Neural cell (in vitro differentiated cells): ENCODE results near the gene TECPR1. TPM values are rescaled to one million over a fixed set of nuclear protein-coding genes. Genes with fewer than 3 reads are reported as not detected.

ENCODE experiments used
- H2AFZ ChIP-seq: fragments of 200-600, 300-800 bp; sonication (generic), shearing (Covaris generic); 2 replicates; pipeline ENCODE4 v1.6.0; 2014; ENCODE audit warnings: low read depth, mild to moderate bottlenecking, antibody characterized with exemption, low read length, moderate library complexity
- H3F3A ChIP-seq: fragments of 200-600 bp; shearing (Covaris generic); 2 replicates; pipeline ENCODE4 v1.6.1; 2016; ENCODE audit warnings: mild to moderate bottlenecking, moderate library complexity, mixed read lengths, antibody characterized with exemption, low read length; ENCODE audit not compliant: insufficient read depth, poor library complexity, severe bottlenecking
- H3K27ac ChIP-seq: fragments of 200-600, 300-800 bp; sonication (generic), shearing (Covaris generic); 2 replicates; pipeline ENCODE4 v1.5.1; 2014; ENCODE audit warnings: mild to moderate bottlenecking, low read length, moderate library complexity
- H3K27me3 ChIP-seq: fragments of 300-800, 200-600 bp; sonication (generic), shearing (Covaris generic); 2 replicates; pipeline ENCODE4 v1.6.0; 2014; ENCODE audit warnings: mild to moderate bottlenecking, low read depth, low read length, moderate library complexity; ENCODE audit not compliant: insufficient read depth
- H3K36me3 ChIP-seq: fragments of 300-800, 200-600 bp; sonication (generic), shearing (Covaris generic); 2 replicates; pipeline ENCODE4 v1.5.1; 2014; ENCODE audit warnings: mild to moderate bottlenecking, antibody characterized with exemption, low read length, moderate library complexity; ENCODE audit not compliant: insufficient read depth
- H3K4me2 ChIP-seq: fragments of 300-800, 200-600 bp; sonication (generic), shearing (Covaris generic); 2 replicates; pipeline ENCODE4 v1.6.0; 2014; ENCODE audit warnings: mild to moderate bottlenecking, low read length
- H3K4me3 ChIP-seq: fragments of 300-800, 200-600 bp; sonication (generic), shearing (Covaris generic); 2 replicates; pipeline ENCODE4 v1.5.1; 2014; ENCODE audit warnings: mild to moderate bottlenecking, low read length, moderate library complexity
- H3K79me2 ChIP-seq: fragments of 200-600 bp; shearing (Covaris generic); replicated peaks from 2 replicates; pipeline ENCODE4 v1.6.0; 2014; ENCODE audit warnings: mild to moderate bottlenecking, low read length, moderate library complexity; ENCODE audit not compliant: insufficient read depth
- H3K9ac ChIP-seq: fragments of 300-800, 200-600 bp; sonication (generic), shearing (Covaris generic); 2 replicates; pipeline ENCODE4 v1.6.1; 2016; ENCODE audit warnings: mild to moderate bottlenecking, low read length, mixed read lengths
- H3K9me2 ChIP-seq: fragments of 200-600 bp; shearing (Covaris generic); 2 replicates; pipeline ENCODE4 v1.6.1; 2016; ENCODE audit warnings: mild to moderate bottlenecking, low read length, mixed read lengths; ENCODE audit not compliant: insufficient read depth
- H3K9me3 ChIP-seq: fragments of 200-600, 300-800 bp; sonication (generic), shearing (Covaris generic); 2 replicates; pipeline ENCODE4 v1.6.1; 2016; ENCODE audit warnings: mild to moderate bottlenecking, mixed run types, low read length, moderate library complexity, mixed read lengths
- H4K20me1 ChIP-seq: fragments of 200-600 bp; shearing (Covaris generic); 2 replicates; pipeline ENCODE4 v1.6.1; 2016; ENCODE audit warnings: mild to moderate bottlenecking, mixed run types; ENCODE audit not compliant: insufficient read depth
- CTCF ChIP-seq: fragments of 450-650 bp; IDR thresholded peaks from 2 replicates; pipeline ENCODE4 v1.5.1; 2014; ENCODE audit warnings: antibody characterized with exemption, mild to moderate bottlenecking, moderate library complexity; ENCODE audit not compliant: poor library complexity, severe bottlenecking
- EP300 ChIP-seq: fragments of 450-650 bp; conservative IDR thresholded peaks from 2 replicates; pipeline ENCODE4 v1.6.1; 2014; ENCODE audit warnings: antibody characterized with exemption, mild to moderate bottlenecking, moderate library complexity; ENCODE audit not compliant: poor library complexity, severe bottlenecking
- EZH2 ChIP-seq: fragments of 200-600, 300-800 bp; shearing (Covaris generic), sonication (generic); IDR thresholded peaks from 2 replicates; pipeline ENCODE4 v1.6.1; 2014; ENCODE audit warnings: antibody characterized with exemption, low read length, borderline replicate concordance, mild to moderate bottlenecking; ENCODE audit not compliant: insufficient read depth, poor library complexity, severe bottlenecking
- MXI1 ChIP-seq: fragments of 450-650 bp; conservative IDR thresholded peaks from 2 replicates; pipeline ENCODE4 v1.6.1; 2014; ENCODE audit warnings: antibody characterized with exemption, mild to moderate bottlenecking; ENCODE audit not compliant: poor library complexity, severe bottlenecking
- POLR2AphosphoS5 ChIP-seq: IDR thresholded peaks from 2 replicates; pipeline ENCODE4 v1.6.1; 2012
- RAD21 ChIP-seq: fragments of 450-650 bp; conservative IDR thresholded peaks from 2 replicates; pipeline ENCODE4 v1.6.1; 2014; ENCODE audit warnings: antibody characterized with exemption, mild to moderate bottlenecking, moderate library complexity
- SMC3 ChIP-seq: fragments of 450-650 bp; conservative IDR thresholded peaks from 2 replicates; pipeline ENCODE4 v1.6.1; 2014; ENCODE audit warnings: antibody characterized with exemption, mild to moderate bottlenecking, moderate library complexity; ENCODE audit not compliant: poor library complexity
- TAF1 ChIP-seq: IDR thresholded peaks from 2 replicates; pipeline ENCODE4 v1.6.1; 2012; ENCODE audit warnings: low read depth
- polyA plus RNA-seq: library from polyadenylated mRNA; depleted of rRNA; stranded (reverse); fragments of >200 nt; gene quantifications from 2 replicates; pipeline ENCODE4 v1.2.3, GENCODE V29; 2014
- TF ChIP-seq, protein P1 (sequence below): IDR thresholded peaks from 2 replicates; pipeline ENCODE4 v1.6.1; 2012; ENCODE audit warnings: borderline replicate concordance

The TECPR1 gene
- polyA plus RNA-seq, 1 donor from 2014 or later: 46.6 TPM

DNA sequence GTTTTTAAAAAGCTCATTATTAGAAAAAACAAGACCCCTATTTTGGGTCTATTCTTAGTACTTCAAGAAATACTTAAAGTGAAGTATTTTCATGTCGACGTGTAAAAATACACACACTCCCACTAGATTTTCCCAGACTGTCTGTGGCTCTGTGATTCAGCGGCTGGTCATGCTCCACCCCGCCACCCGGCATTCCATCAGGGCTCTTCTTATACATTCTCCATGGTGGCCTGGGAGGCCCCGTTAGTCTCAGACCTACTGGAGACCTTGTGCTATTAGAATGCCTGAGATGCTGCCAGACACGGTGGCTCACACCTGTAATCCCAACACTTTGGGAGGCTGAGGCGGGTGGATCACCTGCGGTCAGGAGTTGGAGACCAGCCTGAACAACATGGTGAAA is 13.1 kb downstream of the TECPR1 start:
- Histone ChIP-seq H3K36me3 (no peaks in the 10 kb centered on the region), H3K9me2 (no peaks in the 10 kb centered on the region), H3K27ac (no peak overlapping the region), H3F3A (no peaks in the 10 kb centered on the region), H3K27me3 (no peaks in the 10 kb centered on the region), H3K4me3 (no peak overlapping the region), H3K79me2 (no peaks in the 10 kb centered on the region), H3K9me3 (no peaks in the 10 kb centered on the region), H3K4me2 (no peak overlapping the region), H4K20me1 (no peaks in the 10 kb centered on the region), H3K9ac (no peak overlapping the region), H2AFZ (no peak overlapping the region)
- TF ChIP-seq TAF1 (no peak), POLR2AphosphoS5 (no peak), CTCF (no peak), EZH2 (no peak), SMC3 (no peak), MXI1 (no peak), RAD21 (no peak), EP300 (no peak)
- TF ChIP-seq, protein P1, sequence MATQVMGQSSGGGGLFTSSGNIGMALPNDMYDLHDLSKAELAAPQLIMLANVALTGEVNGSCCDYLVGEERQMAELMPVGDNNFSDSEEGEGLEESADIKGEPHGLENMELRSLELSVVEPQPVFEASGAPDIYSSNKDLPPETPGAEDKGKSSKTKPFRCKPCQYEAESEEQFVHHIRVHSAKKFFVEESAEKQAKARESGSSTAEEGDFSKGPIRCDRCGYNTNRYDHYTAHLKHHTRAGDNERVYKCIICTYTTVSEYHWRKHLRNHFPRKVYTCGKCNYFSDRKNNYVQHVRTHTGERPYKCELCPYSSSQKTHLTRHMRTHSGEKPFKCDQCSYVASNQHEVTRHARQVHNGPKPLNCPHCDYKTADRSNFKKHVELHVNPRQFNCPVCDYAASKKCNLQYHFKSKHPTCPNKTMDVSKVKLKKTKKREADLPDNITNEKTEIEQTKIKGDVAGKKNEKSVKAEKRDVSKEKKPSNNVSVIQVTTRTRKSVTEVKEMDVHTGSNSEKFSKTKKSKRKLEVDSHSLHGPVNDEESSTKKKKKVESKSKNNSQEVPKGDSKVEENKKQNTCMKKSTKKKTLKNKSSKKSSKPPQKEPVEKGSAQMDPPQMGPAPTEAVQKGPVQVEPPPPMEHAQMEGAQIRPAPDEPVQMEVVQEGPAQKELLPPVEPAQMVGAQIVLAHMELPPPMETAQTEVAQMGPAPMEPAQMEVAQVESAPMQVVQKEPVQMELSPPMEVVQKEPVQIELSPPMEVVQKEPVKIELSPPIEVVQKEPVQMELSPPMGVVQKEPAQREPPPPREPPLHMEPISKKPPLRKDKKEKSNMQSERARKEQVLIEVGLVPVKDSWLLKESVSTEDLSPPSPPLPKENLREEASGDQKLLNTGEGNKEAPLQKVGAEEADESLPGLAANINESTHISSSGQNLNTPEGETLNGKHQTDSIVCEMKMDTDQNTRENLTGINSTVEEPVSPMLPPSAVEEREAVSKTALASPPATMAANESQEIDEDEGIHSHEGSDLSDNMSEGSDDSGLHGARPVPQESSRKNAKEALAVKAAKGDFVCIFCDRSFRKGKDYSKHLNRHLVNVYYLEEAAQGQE: no peak

GRCh38 chr7:98238076-98238475 is 14.0 kb downstream of the TECPR1 start:
- Histone ChIP-seq H3K9ac (no peak overlapping the region), H3K9me2 (no peaks in the 10 kb centered on the region), H3F3A (no peaks in the 10 kb centered on the region), H3K79me2 (no peaks in the 10 kb centered on the region), H2AFZ (no peak overlapping the region), H4K20me1 (no peaks in the 10 kb centered on the region), H3K9me3 (no peaks in the 10 kb centered on the region), H3K4me2 (no peak overlapping the region), H3K27ac (no peak overlapping the region), H3K4me3 (no peak overlapping the region), H3K27me3 (no peaks in the 10 kb centered on the region), H3K36me3 (no peaks in the 10 kb centered on the region)
- TF ChIP-seq MXI1 (no peak), SMC3 (no peak), EP300 (no peak), RAD21 (no peak), TAF1 (no peak), EZH2 (no peak), POLR2AphosphoS5 (no peak), CTCF (no peak)
- TF ChIP-seq, protein P1: no peak
